Ishikawa (cell line): ENCODE results near the gene ZCWPW1.

Experiments
- CEBPB ChIP-seq: IDR thresholded peaks from 2 replicates; pipeline ENCODE4 v1.6.1; 2012
- CREB1 ChIP-seq: IDR thresholded peaks from 2 replicates; pipeline ENCODE4 v1.6.1; 2012; ENCODE audit warnings: low read depth
- EGR1 ChIP-seq: IDR thresholded peaks from 2 replicates; pipeline ENCODE4 v1.6.1; 2012
- EP300 ChIP-seq: IDR thresholded peaks from 2 replicates; pipeline ENCODE4 v1.6.1; 2012; ENCODE audit warnings: borderline replicate concordance
- FOXM1 ChIP-seq: IDR thresholded peaks from 2 replicates; pipeline ENCODE4 v1.6.1; 2012; ENCODE audit warnings: low read depth, borderline replicate concordance
- NFIC ChIP-seq: IDR thresholded peaks from 2 replicates; pipeline ENCODE4 v1.6.1; 2012
- RAD21 ChIP-seq: IDR thresholded peaks from 2 replicates; pipeline ENCODE4 v1.6.1; 2012; ENCODE audit warnings: low read depth
- TAF1 ChIP-seq: IDR thresholded peaks from 2 replicates; pipeline ENCODE4 v1.6.1; 2012; ENCODE audit warnings: low read depth, mild to moderate bottlenecking
- TCF12 ChIP-seq: IDR thresholded peaks from 2 replicates; pipeline ENCODE4 v1.6.1; 2012; ENCODE audit warnings: low read depth
- TEAD4 ChIP-seq: IDR thresholded peaks from 2 replicates; pipeline ENCODE4 v1.6.1; 2012
- YY1 ChIP-seq: IDR thresholded peaks from 2 replicates; pipeline ENCODE4 v1.6.1; 2012; ENCODE audit warnings: low read depth
- ZBTB7A ChIP-seq: IDR thresholded peaks from 2 replicates; pipeline ENCODE4 v1.6.1; 2012; ENCODE audit warnings: low read depth
- TF ChIP-seq, protein P1 (sequence below): IDR thresholded peaks from 2 replicates; pipeline ENCODE4 v1.6.1; 2012
- TF ChIP-seq, protein P2 (sequence below): IDR thresholded peaks from 2 replicates; pipeline ENCODE4 v1.6.1; 2012; ENCODE audit warnings: low read depth, mild to moderate bottlenecking
- TF ChIP-seq, protein P3 (sequence below): IDR thresholded peaks from 2 replicates; pipeline ENCODE4 v1.6.1; 2012

The ZCWPW1 gene

DNA sequence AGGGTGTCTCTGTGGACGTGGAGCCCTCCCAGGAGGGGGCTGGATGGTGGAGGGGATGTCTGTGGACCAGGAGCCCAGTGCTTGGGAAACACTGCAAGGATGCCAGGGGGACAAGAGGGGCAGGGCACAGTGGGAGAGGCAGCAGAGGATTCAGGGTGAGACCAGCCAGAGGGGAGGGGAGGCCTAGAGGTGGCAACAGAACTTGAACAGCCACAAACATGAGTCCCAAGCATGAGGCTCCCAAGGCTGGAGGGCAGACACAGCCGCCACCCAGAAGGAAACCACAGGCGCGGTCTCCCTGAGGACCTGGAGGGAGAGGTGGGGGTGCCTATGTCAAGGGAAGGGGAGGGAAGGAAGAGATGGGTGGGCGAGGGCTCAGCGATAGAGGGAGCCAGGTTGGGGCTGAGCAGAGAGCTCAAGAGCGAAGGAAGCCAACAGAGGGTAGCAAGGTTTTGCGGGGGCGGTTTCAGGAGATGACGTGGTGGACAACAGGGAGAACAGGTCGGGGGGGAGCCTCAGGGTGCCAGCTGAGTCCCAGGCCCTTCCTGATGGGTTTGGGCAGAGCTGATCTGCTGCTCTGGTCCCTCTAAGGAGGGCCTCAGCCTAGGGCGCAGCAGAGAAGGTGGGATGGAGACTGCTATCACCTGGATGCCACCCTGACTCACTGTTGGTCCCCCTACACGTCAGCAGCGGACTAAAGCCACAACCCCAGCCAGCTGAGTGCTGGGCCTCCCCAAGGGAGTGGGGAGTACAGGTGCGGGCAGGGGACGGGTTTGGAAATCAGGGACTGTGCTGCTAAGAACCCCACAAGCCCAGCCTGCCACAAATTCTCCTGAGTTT, 61.9 kb downstream of the ZCWPW1 start:
- TF ChIP-seq NFIC (no peak), FOXM1 (no peak), TEAD4 (no peak), EP300 (no peak)
- TF ChIP-seq, protein P1, sequence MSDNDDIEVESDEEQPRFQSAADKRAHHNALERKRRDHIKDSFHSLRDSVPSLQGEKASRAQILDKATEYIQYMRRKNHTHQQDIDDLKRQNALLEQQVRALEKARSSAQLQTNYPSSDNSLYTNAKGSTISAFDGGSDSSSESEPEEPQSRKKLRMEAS, result no peak

DNA sequence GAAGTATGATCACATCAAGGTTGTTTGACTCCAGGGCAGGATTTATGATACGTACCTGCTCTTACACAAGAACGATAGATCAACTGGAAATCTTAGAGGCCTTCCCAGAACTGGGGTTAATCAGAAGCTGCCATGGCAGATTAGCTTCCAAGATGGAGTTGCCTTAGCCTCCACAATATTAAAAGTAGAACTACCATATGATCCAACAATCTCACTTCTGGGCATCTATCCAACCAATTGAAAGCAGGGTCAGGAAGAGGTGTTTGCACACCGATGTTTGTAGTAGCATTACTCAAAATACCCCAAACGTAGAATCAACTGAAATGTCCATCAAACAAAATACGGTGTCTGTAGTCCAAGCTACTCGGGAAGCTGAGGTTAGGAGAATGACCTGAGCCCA, 64.0 kb downstream of the ZCWPW1 start:
- TF ChIP-seq RAD21 (no peak), TCF12 (no peak), ZBTB7A (no peak), TEAD4 (no peak), CEBPB (no peak), EP300 (no peak), YY1 (no peak), TAF1 (no peak), NFIC (no peak)
- TF ChIP-seq, protein P1, result no peak
- TF ChIP-seq, protein P2, sequence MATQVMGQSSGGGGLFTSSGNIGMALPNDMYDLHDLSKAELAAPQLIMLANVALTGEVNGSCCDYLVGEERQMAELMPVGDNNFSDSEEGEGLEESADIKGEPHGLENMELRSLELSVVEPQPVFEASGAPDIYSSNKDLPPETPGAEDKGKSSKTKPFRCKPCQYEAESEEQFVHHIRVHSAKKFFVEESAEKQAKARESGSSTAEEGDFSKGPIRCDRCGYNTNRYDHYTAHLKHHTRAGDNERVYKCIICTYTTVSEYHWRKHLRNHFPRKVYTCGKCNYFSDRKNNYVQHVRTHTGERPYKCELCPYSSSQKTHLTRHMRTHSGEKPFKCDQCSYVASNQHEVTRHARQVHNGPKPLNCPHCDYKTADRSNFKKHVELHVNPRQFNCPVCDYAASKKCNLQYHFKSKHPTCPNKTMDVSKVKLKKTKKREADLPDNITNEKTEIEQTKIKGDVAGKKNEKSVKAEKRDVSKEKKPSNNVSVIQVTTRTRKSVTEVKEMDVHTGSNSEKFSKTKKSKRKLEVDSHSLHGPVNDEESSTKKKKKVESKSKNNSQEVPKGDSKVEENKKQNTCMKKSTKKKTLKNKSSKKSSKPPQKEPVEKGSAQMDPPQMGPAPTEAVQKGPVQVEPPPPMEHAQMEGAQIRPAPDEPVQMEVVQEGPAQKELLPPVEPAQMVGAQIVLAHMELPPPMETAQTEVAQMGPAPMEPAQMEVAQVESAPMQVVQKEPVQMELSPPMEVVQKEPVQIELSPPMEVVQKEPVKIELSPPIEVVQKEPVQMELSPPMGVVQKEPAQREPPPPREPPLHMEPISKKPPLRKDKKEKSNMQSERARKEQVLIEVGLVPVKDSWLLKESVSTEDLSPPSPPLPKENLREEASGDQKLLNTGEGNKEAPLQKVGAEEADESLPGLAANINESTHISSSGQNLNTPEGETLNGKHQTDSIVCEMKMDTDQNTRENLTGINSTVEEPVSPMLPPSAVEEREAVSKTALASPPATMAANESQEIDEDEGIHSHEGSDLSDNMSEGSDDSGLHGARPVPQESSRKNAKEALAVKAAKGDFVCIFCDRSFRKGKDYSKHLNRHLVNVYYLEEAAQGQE, result no peak
- TF ChIP-seq, protein P3, sequence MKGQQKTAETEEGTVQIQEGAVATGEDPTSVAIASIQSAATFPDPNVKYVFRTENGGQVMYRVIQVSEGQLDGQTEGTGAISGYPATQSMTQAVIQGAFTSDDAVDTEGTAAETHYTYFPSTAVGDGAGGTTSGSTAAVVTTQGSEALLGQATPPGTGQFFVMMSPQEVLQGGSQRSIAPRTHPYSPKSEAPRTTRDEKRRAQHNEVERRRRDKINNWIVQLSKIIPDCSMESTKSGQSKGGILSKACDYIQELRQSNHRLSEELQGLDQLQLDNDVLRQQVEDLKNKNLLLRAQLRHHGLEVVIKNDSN, result no peak

DNA sequence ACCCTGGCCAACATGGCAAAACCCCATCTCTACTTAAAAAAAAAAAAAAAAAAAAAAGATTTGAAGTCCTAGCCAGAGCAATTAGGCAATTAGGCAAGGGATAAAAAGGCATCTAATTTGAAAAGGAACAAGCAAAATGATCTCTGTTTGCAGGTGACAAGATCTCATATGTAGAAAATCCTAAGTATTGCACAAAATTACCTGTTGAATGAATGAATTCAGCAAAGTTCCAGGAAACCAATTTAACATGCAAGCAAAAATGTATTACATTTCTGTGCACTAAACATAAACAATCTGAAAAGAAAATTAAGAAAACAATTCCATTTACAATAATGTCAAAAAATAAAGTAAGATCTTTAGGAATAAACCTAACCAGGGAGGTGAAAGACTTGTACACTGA, 65.4 kb downstream of the ZCWPW1 start:
- no peak for TF ChIP-seq TEAD4
- TF ChIP-seq TCF12, result no peak
- TF ChIP-seq FOXM1, result no peak
- no peak for TF ChIP-seq CREB1
- TF ChIP-seq RAD21, result no peak
- TF ChIP-seq TAF1, result no peak

DNA sequence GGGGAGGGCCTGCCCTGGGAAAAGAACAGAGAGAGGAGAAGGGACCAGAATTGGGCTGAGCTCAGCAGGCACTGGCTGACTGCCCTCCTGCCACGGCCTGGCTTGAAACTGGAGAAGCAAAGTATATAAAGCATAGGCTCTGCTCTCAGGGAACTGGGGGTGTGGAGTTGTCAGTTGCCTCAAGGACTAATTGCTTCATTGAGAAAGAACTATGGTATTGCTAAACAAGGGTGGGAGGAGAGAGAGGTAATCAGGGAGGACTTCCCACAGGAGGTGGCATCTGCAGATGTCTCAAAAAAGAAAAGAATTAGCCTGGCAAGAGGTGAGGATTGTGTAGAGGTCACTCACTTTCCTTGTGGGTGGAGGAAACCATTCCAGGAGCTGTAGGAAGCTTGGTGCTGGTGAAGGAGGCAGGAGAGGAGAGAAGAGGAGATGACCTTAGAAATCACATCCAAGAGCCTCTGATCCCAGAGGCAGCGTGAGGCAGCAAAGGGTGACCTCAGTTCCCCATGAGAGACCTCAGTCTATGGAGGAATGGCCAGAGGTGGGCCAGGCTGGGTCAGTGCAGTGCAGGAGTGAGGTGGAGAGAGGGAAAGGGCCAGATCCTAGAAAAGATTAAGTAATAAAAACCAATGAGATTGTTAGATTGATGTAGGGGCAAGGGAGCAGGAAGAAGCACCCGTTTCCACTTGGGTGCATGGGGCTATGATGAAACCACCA, 68.2 kb downstream of the ZCWPW1 start:
- no peak for TF ChIP-seq CEBPB
- TF ChIP-seq CREB1, result no peak
- no peak for TF ChIP-seq EGR1
- TF ChIP-seq, protein P2, result no peak
- no peak for TF ChIP-seq ZBTB7A
- TF ChIP-seq, protein P3, result no peak
- no peak for TF ChIP-seq TEAD4
- TF ChIP-seq TAF1, result no peak
- TF ChIP-seq TCF12, result no peak
- TF ChIP-seq, protein P1, result no peak
- no peak for TF ChIP-seq FOXM1
- TF ChIP-seq NFIC, result no peak
- no peak for TF ChIP-seq YY1
- no peak for TF ChIP-seq RAD21
- no peak for TF ChIP-seq EP300

DNA sequence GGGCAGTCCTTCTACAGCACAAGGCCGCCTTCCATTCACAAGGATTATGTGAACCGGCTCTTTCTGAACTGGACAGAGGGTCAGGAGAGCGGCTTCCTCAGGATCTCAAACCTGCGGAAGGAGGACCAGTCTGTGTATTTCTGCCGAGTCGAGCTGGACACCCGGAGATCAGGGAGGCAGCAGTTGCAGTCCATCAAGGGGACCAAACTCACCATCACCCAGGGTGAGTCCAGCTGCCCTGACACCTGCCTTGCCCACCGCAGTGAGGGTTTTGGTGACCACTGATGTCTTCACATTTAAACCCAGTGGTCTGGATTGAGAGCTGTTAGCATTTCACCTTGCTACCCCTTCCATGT, 69.7 kb downstream of the ZCWPW1 start:
- no peak for TF ChIP-seq NFIC
- TF ChIP-seq EGR1, result no peak
